Measurements from ENCODE around the gene BLOC1S3. TPM values are rescaled to one million over a fixed set of nuclear protein-coding genes. Genes with fewer than 3 reads are reported as not detected.

BLOC1S3 gene
- total and polyA plus RNA-seq, 2 of the 4 experiments (the other 2 are of a cell fraction), result 1.1 to 4.9 TPM

DNA sequence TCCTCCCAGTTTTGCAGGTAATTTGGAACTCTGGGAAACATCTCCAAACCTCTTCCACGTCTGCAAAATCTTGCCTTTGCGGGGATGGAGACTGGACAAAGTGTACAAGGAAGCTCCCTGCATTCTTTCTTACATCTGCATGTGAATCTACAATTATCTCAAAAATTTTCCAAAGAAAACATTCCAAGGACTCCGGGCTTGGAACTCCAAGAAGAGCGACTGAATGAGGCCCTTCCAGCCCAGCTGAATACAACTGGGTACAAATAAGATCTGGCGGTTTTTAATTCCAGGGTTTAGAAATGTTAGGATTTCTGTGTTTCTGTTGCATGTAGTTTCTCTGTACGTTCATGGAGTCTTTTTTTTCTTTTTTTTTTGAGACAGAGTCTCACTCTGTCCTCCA, 38.1 kb downstream of the BLOC1S3 start:
- no peak for ATAC-seq (ENCODE audit: low read depth)
- dilution Hi-C loops (cut with HindIII; ENCODE audit: low sequenced_read_pairs, unreplicated experiment), result no loop called here
- no peak for DNase-seq

More for the DNA sequence above, 38.1 kb downstream of the BLOC1S3 start:
- Histone ChIP-seq H2BK5ac (ENCODE audit: low read depth, low read length, poor library complexity, severe bottlenecking) (no peak overlapping the region), H4K8ac (ENCODE audit: low read depth in 2 of 2, low read length in 2 of 2) (no peak overlapping the region), H3K4ac (ENCODE audit: low read depth, low read length) (no peak overlapping the region), H2AFZ (replicated peaks; ENCODE audit: low read length, poor library complexity) (no peak overlapping the region), H3K4me3 (ENCODE audit: insufficient read depth, low read depth, low read length) (no peak overlapping the region), H4K91ac (ENCODE audit: insufficient read depth, low read depth, low read length) (no peak overlapping the region), H3K4me2 (ENCODE audit: low read depth, low read length) (no peak overlapping the region), H3K27ac (ENCODE audit: insufficient read depth, low read length) (no peak overlapping the region), H2AK5ac (ENCODE audit: low read depth, low read length) (no peak overlapping the region), H4K5ac (ENCODE audit: low read depth, low read length) (no peak overlapping the region), H3K9me1 (ENCODE audit: insufficient read depth, low read length) (no peaks in the 10 kb centered on the region), H2BK15ac (ENCODE audit: low read depth, low read length) (no peak overlapping the region), H3K56ac (ENCODE audit: extremely low read depth, insufficient read depth, low read length) (no peak overlapping the region), H3K9ac (ENCODE audit: low read depth, low read length) (no peak overlapping the region), H3K4me1 (ENCODE audit: control insufficient read depth, insufficient read depth, low read length) (peaks cover 3% of the 10 kb centered on the region; the same call in 1 of the 2 replicates), H2BK120ac (ENCODE audit: low read depth, low read length) (no peak overlapping the region), H3K23ac (ENCODE audit: low read depth, low read length) (no peak overlapping the region), H3K27me3 (ENCODE audit: control insufficient read depth, insufficient read depth, low read length) (peaks cover 70% of the 10 kb centered on the region), H3K36me3 (ENCODE audit: control insufficient read depth, insufficient read depth, low read length) (no peaks in the 10 kb centered on the region), H3K9me3 (ENCODE audit: control insufficient read depth, insufficient read depth, low read length) (no peaks in the 10 kb centered on the region), H2AK9ac (replicated peaks; ENCODE audit: low read depth, low read length, poor library complexity) (no peak overlapping the region), H3K18ac (ENCODE audit: low read depth, low read length) (no peak overlapping the region), H4K20me1 (ENCODE audit: insufficient read depth, low read length) (no peaks in the 10 kb centered on the region; the same call in 1 of the 2 replicates), H3K79me1 (ENCODE audit: low read depth in 1 of 2, low read length in 2 of 2) (no peaks in the 10 kb centered on the region), H2BK20ac (ENCODE audit: low read depth, low read length) (no peak overlapping the region), H3K14ac (replicated peaks; ENCODE audit: low read depth, low read length) (no peak overlapping the region)
- ChIA-PET POLR2A (ENCODE audit: unreplicated experiment) (interaction anchor here (0.6 kb wide), 1 partner anchor 983 kb away, joined by 3 read pairs; no protein-coding TSS in a partner anchor), CTCF (no interaction called here)
- WGBS, 2 experiments (ENCODE audit: extremely low coverage in 2 of 2, insufficient read length in 1 of 2), result no CpG with 5 or more reads among the region's 6 CpGs
- BruUV-seq (replicated peaks), result no TSS peak
- intact Hi-C loops (cut with micrococcal nuclease), result no loop called here
- in situ Hi-C loops (cut with MboI; ENCODE audit: low sequenced_read_pairs), result no loop called here
- TF ChIP-seq NFE2L2 (IDR thresholded peaks at IDR 0.05; ENCODE audit: low read depth, low read length) (no peak), CTCF (conservative IDR thresholded peaks at IDR 0.05; ENCODE audit: low read depth, low read length) (no peak), FOS (IDR thresholded peaks at IDR 0.05; ENCODE audit: low read depth, low read length) (no peak), POLR2A (IDR thresholded peaks at IDR 0.05; ENCODE audit: low read depth, low read length) (no peak), BHLHE40 (IDR thresholded peaks at IDR 0.05; ENCODE audit: low read depth, low read length) (no peak), RAD21 (IDR thresholded peaks at IDR 0.05; ENCODE audit: low read length) (no peak), ELK1 (IDR thresholded peaks at IDR 0.05; ENCODE audit: borderline replicate concordance, low read depth, low read length) (no peak), MXI1 (IDR thresholded peaks at IDR 0.05; ENCODE audit: borderline replicate concordance, low read depth, low read length) (no peak), RCOR1 (IDR thresholded peaks at IDR 0.05; ENCODE audit: insufficient replicate concordance, low read length) (no peak), CEBPB (IDR thresholded peaks at IDR 0.05; ENCODE audit: low read depth, low read length) (no peak), RFX5 (IDR thresholded peaks at IDR 0.05; ENCODE audit: low read depth, low read length) (no peak), MAFK (IDR thresholded peaks at IDR 0.05; ENCODE audit: low read depth, low read length) (no peak), SMC3 (IDR thresholded peaks at IDR 0.05; ENCODE audit: low read depth, low read length) (no peak)
